B cell (primary cell): Measurements from ENCODE around the gene GYS2.
"Not testable (repeated sequence)": the region's sequence is repeated elsewhere in the genome, so short reads cannot be mapped to it uniquely, and the experiment has no call there.

Source experiments
- CTCF ChIP-seq: fragments of 200-600 bp; IDR thresholded peaks from one replicate; pipeline ENCODE4 v1.8.0; 2022; ENCODE audit warnings: antibody characterized with exemption, mild to moderate bottlenecking
- EZH2 ChIP-seq: IDR thresholded peaks from 2 replicates; pipeline ENCODE4 v1.6.1; 2012; ENCODE audit warnings: borderline replicate concordance, low read depth, mild to moderate bottlenecking, moderate library complexity, low read length; ENCODE audit not compliant: insufficient read depth, poor library complexity, severe bottlenecking

GRCh38 chr12:21584403-21585182, 20.1 kb downstream of the GYS2 start:
- TF ChIP-seq CTCF, EZH2: not testable (repeated sequence)
